MM.1S (cell line): ENCODE results near the gene LAGE3.

Source experiments
- DNase-seq: peaks from one replicate; pipeline ENCODE4 v3.0.0-alpha.2; 2015
- H2AFZ ChIP-seq: fragments of 300-600 bp; sonication (generic); 2 replicates; pipeline ENCODE4 v1.6.0; 2016; ENCODE audit warnings: antibody characterized with exemption, low read length
- H3F3A ChIP-seq: fragments of 300-600 bp; sonication (generic); 2 replicates; pipeline ENCODE4 v1.6.1; 2016; ENCODE audit warnings: mild to moderate bottlenecking, antibody characterized with exemption, low read length, moderate library complexity, mixed read lengths; ENCODE audit not compliant: insufficient read depth
- H3K27ac ChIP-seq: fragments of 300-600 bp; sonication (generic); 2 replicates; pipeline ENCODE4 v1.5.1; 2016; ENCODE audit warnings: mild to moderate bottlenecking, low read length
- H3K27me3 ChIP-seq: fragments of 300-600 bp; sonication (generic); replicated peaks from 2 replicates; pipeline ENCODE4 v1.6.0; 2016; ENCODE audit warnings: low read length; ENCODE audit not compliant: insufficient read depth
- H3K36me3 ChIP-seq: fragments of 300-600 bp; sonication (generic); replicated peaks from 2 replicates; pipeline ENCODE4 v1.6.1; 2016; ENCODE audit warnings: mild to moderate bottlenecking, low read length, mixed read lengths; ENCODE audit not compliant: insufficient read depth
- H3K4me1 ChIP-seq: fragments of 300-600 bp; sonication (generic); 2 replicates; pipeline ENCODE4 v1.6.1; 2016; ENCODE audit warnings: low read length, mixed read lengths
- H3K4me2 ChIP-seq: fragments of 300-600 bp; sonication (generic); 2 replicates; pipeline ENCODE4 v1.6.0; 2016; ENCODE audit warnings: low read depth, low read length
- H3K4me3 ChIP-seq: fragments of 300-600 bp; sonication (generic); 2 replicates; pipeline ENCODE4 v1.5.1; 2016; ENCODE audit warnings: low read length, mixed read lengths
- H3K79me2 ChIP-seq: fragments of 300-600 bp; sonication (generic); 2 replicates; pipeline ENCODE4 v1.6.1; 2016; ENCODE audit warnings: mixed run types, low read length, mixed read lengths
- H3K9ac ChIP-seq: fragments of 300-600 bp; sonication (generic); 2 replicates; pipeline ENCODE4 v1.6.1; 2016; ENCODE audit warnings: low read length, mixed read lengths
- H3K9me2 ChIP-seq: fragments of 300-600 bp; sonication (generic); replicated peaks from 2 replicates; pipeline ENCODE4 v1.6.1; 2016; ENCODE audit warnings: mild to moderate bottlenecking, low read length, mixed read lengths; ENCODE audit not compliant: insufficient read depth
- H3K9me3 ChIP-seq: fragments of 300-600 bp; sonication (generic); replicated peaks from 2 replicates; pipeline ENCODE4 v1.6.1; 2016; ENCODE audit warnings: mild to moderate bottlenecking, low read length, mixed read lengths; ENCODE audit not compliant: insufficient read depth
- H4K20me1 ChIP-seq: fragments of 300-600 bp; sonication (generic); 2 replicates; pipeline ENCODE4 v1.6.1; 2016; ENCODE audit warnings: mild to moderate bottlenecking, low read length, moderate library complexity, mixed read lengths; ENCODE audit not compliant: insufficient read depth
- EZH2 ChIP-seq: fragments of 300-600 bp; sonication (generic); optimal IDR thresholded peaks from 2 replicates; pipeline ENCODE3; 2017; ENCODE audit warnings: low read depth, mild to moderate bottlenecking, antibody characterized with exemption, low read length, mixed read lengths
- EZH2phosphoT487 ChIP-seq: fragments of 300-600 bp; sonication (generic); IDR thresholded peaks from 2 replicates; pipeline ENCODE4 v1.6.1; 2018; ENCODE audit warnings: antibody characterized with exemption, low read length
- TF ChIP-seq, protein P1 (sequence below): fragments of 300-600 bp; sonication (generic); IDR thresholded peaks from 2 replicates; pipeline ENCODE4 v1.5.1; 2016; ENCODE audit warnings: antibody characterized with exemption, low read length, mixed read lengths

Gene LAGE3

GRCh38 chrX:154495472-154495922 lies 16.4 kb upstream of the LAGE3 start:
- Histone ChIP-seq H3K36me3 (no peaks in the 10 kb centered on the region), H3K9me2 (no peaks in the 10 kb centered on the region), H4K20me1 (no peaks in the 10 kb centered on the region), H3K4me3 (no peak overlapping the region), H2AFZ (no peak overlapping the region), H3K27me3 (no peaks in the 10 kb centered on the region), H3K9me3 (no peaks in the 10 kb centered on the region), H3K4me2 (no peak overlapping the region), H3F3A (peaks cover 3% of the 10 kb centered on the region), H3K79me2 (no peaks in the 10 kb centered on the region), H3K9ac (no peak overlapping the region), H3K27ac (no peak overlapping the region), H3K4me1 (no peaks in the 10 kb centered on the region)
- TF ChIP-seq EZH2 (no peak), EZH2phosphoT487 (no peak)
- TF ChIP-seq, protein P1, sequence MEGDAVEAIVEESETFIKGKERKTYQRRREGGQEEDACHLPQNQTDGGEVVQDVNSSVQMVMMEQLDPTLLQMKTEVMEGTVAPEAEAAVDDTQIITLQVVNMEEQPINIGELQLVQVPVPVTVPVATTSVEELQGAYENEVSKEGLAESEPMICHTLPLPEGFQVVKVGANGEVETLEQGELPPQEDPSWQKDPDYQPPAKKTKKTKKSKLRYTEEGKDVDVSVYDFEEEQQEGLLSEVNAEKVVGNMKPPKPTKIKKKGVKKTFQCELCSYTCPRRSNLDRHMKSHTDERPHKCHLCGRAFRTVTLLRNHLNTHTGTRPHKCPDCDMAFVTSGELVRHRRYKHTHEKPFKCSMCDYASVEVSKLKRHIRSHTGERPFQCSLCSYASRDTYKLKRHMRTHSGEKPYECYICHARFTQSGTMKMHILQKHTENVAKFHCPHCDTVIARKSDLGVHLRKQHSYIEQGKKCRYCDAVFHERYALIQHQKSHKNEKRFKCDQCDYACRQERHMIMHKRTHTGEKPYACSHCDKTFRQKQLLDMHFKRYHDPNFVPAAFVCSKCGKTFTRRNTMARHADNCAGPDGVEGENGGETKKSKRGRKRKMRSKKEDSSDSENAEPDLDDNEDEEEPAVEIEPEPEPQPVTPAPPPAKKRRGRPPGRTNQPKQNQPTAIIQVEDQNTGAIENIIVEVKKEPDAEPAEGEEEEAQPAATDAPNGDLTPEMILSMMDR, result no peak
- DNase-seq, result no peak

DNA sequence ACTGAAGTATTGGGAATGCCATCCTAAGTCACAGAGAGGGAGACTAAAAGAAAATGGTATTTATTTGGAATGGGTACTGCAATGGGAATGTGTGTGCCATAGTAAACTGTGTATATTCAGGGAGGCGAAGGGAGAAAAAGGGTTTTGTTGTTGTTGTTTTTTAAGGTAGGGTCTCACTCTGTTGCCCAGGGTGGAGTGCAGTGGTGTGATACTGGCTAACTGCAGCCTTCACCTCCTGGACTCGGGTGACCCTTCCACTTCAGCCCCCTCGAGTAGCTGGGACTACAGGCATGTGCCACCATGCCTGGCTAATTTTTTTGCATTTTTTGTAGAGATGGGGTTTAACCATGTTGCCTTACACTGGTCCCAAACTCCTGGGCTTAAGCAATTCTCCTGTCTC lies 15.6 kb upstream of the LAGE3 start:
- Histone ChIP-seq H3F3A (peaks cover 3% of the 10 kb centered on the region), H3K36me3 (no peaks in the 10 kb centered on the region), H4K20me1 (no peaks in the 10 kb centered on the region), H3K4me2 (no peak overlapping the region), H2AFZ (no peak overlapping the region), H3K27me3 (no peaks in the 10 kb centered on the region), H3K9me3 (no peaks in the 10 kb centered on the region), H3K4me1 (no peaks in the 10 kb centered on the region), H3K27ac (no peak overlapping the region), H3K9ac (no peak overlapping the region), H3K79me2 (peaks cover 3% of the 10 kb centered on the region), H3K4me3 (no peak overlapping the region), H3K9me2 (no peaks in the 10 kb centered on the region)
- DNase-seq, result no peak
- TF ChIP-seq, protein P1, result no peak
- no peak for TF ChIP-seq EZH2phosphoT487
- no peak for TF ChIP-seq EZH2

GRCh38 chrX:154490414-154491083 lies 11.5 kb upstream of the LAGE3 start, which contains the start of gene SLC10A3:
SLC10A3 (minus strand) TSS chrX:154490629; CDS start chrX:154488940, 1,689 bp downstream.
- Histone ChIP-seq H3K9me2 (no peaks in the 10 kb centered on the region), H3K9me3 (no peaks in the 10 kb centered on the region), H3K27ac (peak within 1 kb of the TSS; percentile 95), H3F3A (peaks cover 3% of the 10 kb centered on the region), H3K4me3 (peak within 1 kb of the TSS; percentile 76), H2AFZ (peak within 1 kb of the TSS; percentile 63; the same call in 1 of the 2 replicates), H4K20me1 (no peaks in the 10 kb centered on the region), H3K27me3 (no peaks in the 10 kb centered on the region), H3K79me2 (peaks cover 20% of the 10 kb centered on the region), H3K9ac (peak within 1 kb of the TSS; percentile 81), H3K4me2 (peak within 1 kb of the TSS; percentile 91), H3K36me3 (no peaks in the 10 kb centered on the region), H3K4me1 (0 out of 2 replicates have a peak, but pooled peaks cover 2% of the 10 kb centered on the region)
- TF ChIP-seq EZH2phosphoT487 (no peak), EZH2 (no peak)
- TF ChIP-seq, protein P1, result peak; percentile 21; the same call in 1 of the 2 replicates
- DNase-seq, result peak; percentile 93
